SU-DHL-6 (cell line): ENCODE data around the gene NEGR1.

ENCODE experiments used
- H2AFZ ChIP-seq: fragments of 200-600 bp; sonication (generic); 2 replicates; pipeline ENCODE4 v1.6.1; 2014; ENCODE audit warnings: low read depth, mild to moderate bottlenecking, moderate library complexity, mixed read lengths, antibody characterized with exemption, low read length; ENCODE audit not compliant: severe bottlenecking
- H3F3A ChIP-seq: fragments of 200-600 bp; shearing (Covaris generic); 2 replicates; pipeline ENCODE4 v1.6.0; 2016; ENCODE audit warnings: antibody characterized with exemption, mild to moderate bottlenecking; ENCODE audit not compliant: insufficient read depth
- H3K27ac ChIP-seq: fragments of 200-600 bp; sonication (generic); 2 replicates; pipeline ENCODE4 v1.5.1; 2016; ENCODE audit warnings: low read depth, mild to moderate bottlenecking, low read length, moderate library complexity, mixed read lengths
- H3K27me3 ChIP-seq: fragments of 200-600 bp; sonication (generic), shearing (Covaris generic); 2 replicates; pipeline ENCODE4 v1.6.0; 2014; ENCODE audit warnings: mild to moderate bottlenecking, low read length
- H3K36me3 ChIP-seq: fragments of 200-600 bp; sonication (generic); 2 replicates; pipeline ENCODE4 v1.6.1; 2014; ENCODE audit warnings: mild to moderate bottlenecking, low read length, mixed read lengths
- H3K4me2 ChIP-seq: fragments of 300-600, 200-600 bp; shearing (Covaris generic), sonication (generic); 2 replicates; pipeline ENCODE4 v1.6.0; 2014; ENCODE audit warnings: low read length, low read depth, mild to moderate bottlenecking; ENCODE audit not compliant: poor library complexity, severe bottlenecking
- H3K4me3 ChIP-seq: fragments of 200-600 bp; sonication (generic); 2 replicates; pipeline ENCODE4 v1.5.1; 2014; ENCODE audit warnings: antibody characterized with exemption, low read length, mild to moderate bottlenecking, mixed read lengths; ENCODE audit not compliant: insufficient read depth, poor library complexity, severe bottlenecking
- H3K79me2 ChIP-seq: fragments of 200-600 bp; sonication (generic); 2 replicates; pipeline ENCODE4 v1.6.1; 2014; ENCODE audit warnings: mild to moderate bottlenecking, low read length, moderate library complexity; ENCODE audit not compliant: insufficient read depth
- H3K9ac ChIP-seq: fragments of 200-600 bp; sonication (generic); 2 replicates; pipeline ENCODE4 v1.7.0; 2014; ENCODE audit warnings: mild to moderate bottlenecking, low read length
- H3K9me2 ChIP-seq: fragments of 200-600 bp; sonication (generic); replicated peaks from 2 replicates; pipeline ENCODE4 v1.6.1; 2014; ENCODE audit warnings: low read length; ENCODE audit not compliant: insufficient read depth
- H3K9me3 ChIP-seq: fragments of 200-600 bp; sonication (generic); 2 replicates; pipeline ENCODE4 v1.6.1; 2014; ENCODE audit warnings: low read length, mixed read lengths; ENCODE audit not compliant: insufficient read depth
- H4K20me1 ChIP-seq: fragments of 200-600 bp; sonication (generic); 2 replicates; pipeline ENCODE4 v1.6.1; 2014; ENCODE audit warnings: low read depth, mild to moderate bottlenecking, antibody characterized with exemption, low read length, moderate library complexity, mixed read lengths
- CTCF ChIP-seq: fragments of 200-600 bp; sonication (generic); IDR thresholded peaks from one replicate; pipeline ENCODE4 v1.5.1; 2017; ENCODE audit warnings: antibody characterized with exemption, mild to moderate bottlenecking, low read length, moderate library complexity; ENCODE audit not compliant: insufficient read depth, poor library complexity, severe bottlenecking
- EZH2phosphoT487 ChIP-seq: fragments of 200-600 bp; sonication (generic), shearing (Covaris generic); conservative IDR thresholded peaks from 2 replicates; pipeline ENCODE4 v1.6.1; 2018; ENCODE audit warnings: mild to moderate bottlenecking, antibody characterized with exemption, low read length, moderate library complexity, mixed read lengths

Gene NEGR1

DNA sequence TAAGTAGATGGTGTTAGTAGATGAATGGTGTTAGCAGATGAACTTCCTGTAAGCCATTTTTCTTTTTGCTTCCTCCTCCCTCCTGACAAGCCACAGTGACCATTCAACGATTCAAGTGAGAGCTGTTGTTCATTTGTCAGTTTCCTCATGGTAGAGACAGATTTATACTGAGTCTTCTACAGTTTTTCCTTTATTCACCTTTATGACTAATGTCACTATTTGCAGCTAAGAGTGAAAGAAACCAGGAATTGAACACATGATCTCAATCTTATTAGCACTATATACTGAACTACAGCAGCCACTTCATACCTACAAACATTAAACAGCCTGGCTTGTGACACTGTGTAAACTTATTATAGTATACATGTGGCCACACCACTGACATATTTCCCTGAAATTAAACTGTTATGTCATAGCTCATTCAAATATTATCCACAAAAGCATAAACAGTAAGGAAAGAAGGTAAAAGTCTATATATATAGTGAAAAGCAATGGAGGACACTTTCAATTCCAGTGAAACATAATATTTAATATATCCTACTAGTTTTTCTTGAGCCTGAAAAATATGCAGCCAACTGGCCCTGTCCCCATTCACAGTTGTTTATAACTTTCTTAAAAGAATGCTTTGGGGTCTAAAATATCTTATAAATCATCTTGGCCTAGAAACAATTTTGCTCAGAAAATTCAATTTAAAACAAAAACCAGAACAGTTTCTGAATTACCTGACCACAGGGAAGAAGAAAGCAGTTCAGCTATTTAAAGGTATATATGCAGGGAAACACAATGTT, 634.6 kb downstream of the NEGR1 start:
- H3K9me2 ChIP-seq, result no peaks in the 10 kb centered on the region
- no peaks in the 10 kb centered on the region for H3K79me2 ChIP-seq
- H3K27me3 ChIP-seq, result no peaks in the 10 kb centered on the region
- H3K4me2 ChIP-seq, result no peak overlapping the region
- H3K27ac ChIP-seq, result no peak overlapping the region
- no peaks in the 10 kb centered on the region for H4K20me1 ChIP-seq
- no peak for TF ChIP-seq CTCF
- TF ChIP-seq EZH2phosphoT487, result no peak
- H3K4me3 ChIP-seq, result no peak overlapping the region
- no peaks in the 10 kb centered on the region for H3K9me3 ChIP-seq
- H3F3A ChIP-seq, result no peaks in the 10 kb centered on the region
- H2AFZ ChIP-seq, result no peak overlapping the region
- H3K36me3 ChIP-seq, result no peaks in the 10 kb centered on the region
- no peak overlapping the region for H3K9ac ChIP-seq

DNA sequence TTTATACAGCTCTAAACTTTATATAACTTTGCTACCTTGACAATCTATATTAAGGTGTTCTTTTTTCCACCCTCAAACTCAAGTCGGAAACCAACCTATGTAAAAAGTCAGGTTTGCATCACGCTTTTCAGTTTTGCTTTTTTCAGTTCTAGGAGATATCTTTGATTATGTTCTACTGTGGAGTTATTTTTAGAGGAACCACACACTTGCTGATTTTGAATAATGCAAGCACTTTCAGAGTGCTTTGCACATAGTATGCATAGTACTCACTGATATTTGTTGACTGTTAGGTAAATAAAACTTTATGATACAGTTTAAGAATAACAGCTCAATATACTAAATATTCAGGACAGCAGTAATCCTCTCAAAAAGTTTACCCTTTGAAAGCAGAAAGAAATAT, 637.3 kb downstream of the NEGR1 start:
- no peak overlapping the region for H3K4me2 ChIP-seq
- H3K79me2 ChIP-seq, result no peaks in the 10 kb centered on the region
- no peak overlapping the region for H3K9ac ChIP-seq
- no peaks in the 10 kb centered on the region for H3F3A ChIP-seq
- no peak overlapping the region for H3K4me3 ChIP-seq
- no peaks in the 10 kb centered on the region for H3K9me3 ChIP-seq
- H3K36me3 ChIP-seq, result no peaks in the 10 kb centered on the region
- H3K27me3 ChIP-seq, result no peaks in the 10 kb centered on the region
- no peaks in the 10 kb centered on the region for H3K9me2 ChIP-seq
- TF ChIP-seq EZH2phosphoT487 (no peak), CTCF (no peak)
- H4K20me1 ChIP-seq, result no peaks in the 10 kb centered on the region
- no peak overlapping the region for H2AFZ ChIP-seq
- H3K27ac ChIP-seq, result no peak overlapping the region

GRCh38 chr1:71641903-71642302, 640.4 kb downstream of the NEGR1 start:
- no peaks in the 10 kb centered on the region for H3K36me3 ChIP-seq
- H2AFZ ChIP-seq, result no peak overlapping the region
- TF ChIP-seq EZH2phosphoT487, result no peak
- no peak for TF ChIP-seq CTCF
- H3K9ac ChIP-seq, result no peak overlapping the region
- H4K20me1 ChIP-seq, result no peaks in the 10 kb centered on the region
- H3K27me3 ChIP-seq, result no peaks in the 10 kb centered on the region
- H3K9me3 ChIP-seq, result no peaks in the 10 kb centered on the region
- no peak overlapping the region for H3K4me2 ChIP-seq
- H3K27ac ChIP-seq, result no peak overlapping the region
- H3K4me3 ChIP-seq, result no peak overlapping the region
- no peaks in the 10 kb centered on the region for H3K9me2 ChIP-seq
- no peaks in the 10 kb centered on the region for H3K79me2 ChIP-seq
- no peaks in the 10 kb centered on the region for H3F3A ChIP-seq
